GM12872 (cell line): Measurements from ENCODE around the gene GRIA4.

Source experiments
- TF ChIP-seq, protein P1 (sequence below): IDR thresholded peaks from 3 replicates; pipeline ENCODE4 v1.5.1; 2011; ENCODE audit warnings: low read depth, mild to moderate bottlenecking, low read length, moderate library complexity; ENCODE audit not compliant: insufficient read depth

GRIA4 gene

DNA sequence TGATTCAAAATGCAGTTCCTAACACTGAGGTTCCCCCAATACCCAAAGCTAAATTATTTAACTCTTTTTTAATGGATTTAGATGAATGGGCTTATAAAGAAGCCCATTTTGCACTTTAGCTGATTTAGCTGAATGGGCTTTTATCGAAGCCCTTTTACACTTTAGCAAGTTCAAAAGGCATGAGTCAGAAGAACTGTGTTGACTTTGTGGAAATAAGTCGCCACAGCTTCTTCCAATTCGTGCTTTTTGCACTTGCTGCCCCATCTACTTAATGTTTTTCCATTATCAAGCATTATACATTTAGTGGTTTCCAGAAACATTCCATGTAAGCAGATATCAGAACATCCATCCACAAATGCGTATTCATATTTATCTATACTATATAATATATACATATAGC, 20.5 kb upstream of the GRIA4 start:
- TF ChIP-seq, protein P1, sequence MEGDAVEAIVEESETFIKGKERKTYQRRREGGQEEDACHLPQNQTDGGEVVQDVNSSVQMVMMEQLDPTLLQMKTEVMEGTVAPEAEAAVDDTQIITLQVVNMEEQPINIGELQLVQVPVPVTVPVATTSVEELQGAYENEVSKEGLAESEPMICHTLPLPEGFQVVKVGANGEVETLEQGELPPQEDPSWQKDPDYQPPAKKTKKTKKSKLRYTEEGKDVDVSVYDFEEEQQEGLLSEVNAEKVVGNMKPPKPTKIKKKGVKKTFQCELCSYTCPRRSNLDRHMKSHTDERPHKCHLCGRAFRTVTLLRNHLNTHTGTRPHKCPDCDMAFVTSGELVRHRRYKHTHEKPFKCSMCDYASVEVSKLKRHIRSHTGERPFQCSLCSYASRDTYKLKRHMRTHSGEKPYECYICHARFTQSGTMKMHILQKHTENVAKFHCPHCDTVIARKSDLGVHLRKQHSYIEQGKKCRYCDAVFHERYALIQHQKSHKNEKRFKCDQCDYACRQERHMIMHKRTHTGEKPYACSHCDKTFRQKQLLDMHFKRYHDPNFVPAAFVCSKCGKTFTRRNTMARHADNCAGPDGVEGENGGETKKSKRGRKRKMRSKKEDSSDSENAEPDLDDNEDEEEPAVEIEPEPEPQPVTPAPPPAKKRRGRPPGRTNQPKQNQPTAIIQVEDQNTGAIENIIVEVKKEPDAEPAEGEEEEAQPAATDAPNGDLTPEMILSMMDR = no peak

DNA sequence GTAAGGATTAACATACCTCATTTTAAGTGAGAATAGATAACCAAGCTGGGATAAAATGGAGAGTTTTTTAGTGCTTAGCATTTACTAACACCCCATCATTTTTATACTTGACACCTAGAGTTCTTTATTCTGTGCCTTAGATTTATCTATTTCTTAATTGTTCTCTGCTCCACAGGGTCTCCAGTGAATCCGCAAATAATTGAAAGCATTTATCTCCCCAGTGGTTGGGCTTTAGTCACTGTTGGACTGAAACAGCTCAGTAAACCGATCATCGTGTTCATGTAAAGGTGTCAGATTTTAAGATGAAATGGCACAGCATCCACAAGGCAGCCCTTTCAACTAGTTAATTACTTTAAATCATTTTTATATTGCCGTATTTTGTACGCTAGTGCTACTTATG, 17.8 kb upstream of the GRIA4 start:
- TF ChIP-seq, protein P1 = no peak

DNA sequence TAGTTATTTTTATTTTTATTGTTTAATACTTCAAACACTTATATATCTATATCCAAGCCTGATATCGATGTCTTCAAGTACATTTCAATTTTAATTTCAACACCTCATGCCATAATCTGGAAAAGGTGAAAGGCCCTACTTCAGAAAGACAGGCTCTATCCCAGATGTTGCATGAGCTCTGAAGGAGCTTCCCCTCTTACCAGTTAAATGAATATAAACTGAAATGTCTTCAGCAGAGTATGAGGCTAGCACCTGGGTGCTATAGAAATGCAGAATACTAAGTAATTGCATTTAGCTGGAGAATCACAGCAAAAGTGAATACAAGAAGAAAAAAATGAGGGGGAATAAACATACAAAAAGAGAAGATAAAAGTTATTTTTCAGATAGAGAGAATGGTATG, 11.5 kb upstream of the GRIA4 start:
- TF ChIP-seq, protein P1 = no peak

DNA sequence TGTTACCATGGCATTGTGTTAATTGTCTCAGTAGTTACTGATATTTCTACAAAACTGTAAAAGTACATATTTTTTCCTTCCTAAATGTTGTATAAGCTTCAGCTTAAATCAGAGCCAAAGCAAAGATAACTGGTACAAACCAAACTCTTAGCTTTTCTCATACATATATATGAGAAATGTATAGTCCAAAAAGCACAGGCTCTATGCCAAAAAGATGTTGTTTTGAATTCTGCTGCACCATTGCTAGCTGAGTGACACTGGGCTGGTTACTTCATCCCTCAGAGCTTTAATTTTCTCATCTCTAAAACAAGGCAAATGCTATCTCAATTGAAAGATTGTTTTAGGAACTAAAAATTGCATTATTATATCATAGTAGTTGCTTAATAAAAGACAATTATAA, 6.7 kb upstream of the GRIA4 start:
- TF ChIP-seq, protein P1 = no peak

DNA sequence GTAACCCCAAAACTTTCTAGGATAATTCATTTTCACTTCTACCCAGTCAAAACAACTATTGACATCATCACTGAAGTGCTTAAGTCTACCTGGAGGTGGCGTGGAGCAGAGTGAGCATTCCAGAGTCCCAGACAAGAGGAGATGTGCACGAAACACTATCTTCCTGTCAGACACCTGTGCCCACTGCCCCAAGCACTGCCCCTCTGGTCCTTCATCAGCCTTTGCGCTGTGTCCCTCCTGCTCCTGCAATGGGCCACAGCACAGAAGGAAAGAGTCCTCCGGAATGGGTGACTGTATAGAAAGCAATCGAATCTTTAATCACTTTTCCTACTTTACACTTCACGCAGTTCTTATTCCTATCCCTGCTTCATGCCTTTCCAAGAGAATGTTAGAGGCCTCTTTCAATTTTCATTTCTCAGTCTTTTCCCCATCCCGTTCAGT, 512 bp upstream of the GRIA4 start:
- TF ChIP-seq, protein P1 = peak; percentile 53

DNA sequence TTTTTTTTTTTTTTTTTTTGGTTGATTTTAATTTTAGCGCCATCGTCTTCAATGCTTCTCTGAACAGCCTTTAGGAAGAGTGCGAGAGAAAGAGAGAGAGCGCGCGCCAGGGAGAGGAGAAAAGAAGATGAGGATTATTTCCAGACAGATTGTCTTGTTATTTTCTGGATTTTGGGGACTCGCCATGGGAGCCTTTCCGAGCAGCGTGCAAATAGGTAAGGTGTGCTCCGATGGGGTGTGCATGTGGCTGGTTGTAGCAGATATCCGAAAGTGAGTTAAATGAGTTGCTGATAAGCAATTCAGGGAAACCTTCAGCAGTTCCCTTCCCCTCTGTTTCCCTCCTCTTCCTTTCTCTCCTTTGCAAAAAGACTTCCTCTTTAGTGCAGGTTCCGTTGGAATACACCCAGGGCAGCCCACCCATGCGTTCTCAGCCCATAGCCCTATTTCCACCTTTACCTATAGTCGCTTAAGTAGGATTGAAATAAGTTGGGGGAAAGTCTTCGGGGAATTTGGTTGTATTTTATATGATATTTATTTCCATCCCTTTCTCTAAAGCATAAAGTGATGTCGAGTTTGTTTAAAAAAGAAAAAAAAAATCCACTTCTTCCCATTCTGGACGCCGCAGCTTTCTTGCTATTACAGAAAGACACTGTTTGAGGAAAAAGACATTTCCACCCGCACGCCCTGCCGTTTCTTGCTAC, 1.1 kb downstream of the GRIA4 start:
- TF ChIP-seq, protein P1 = no peak

DNA sequence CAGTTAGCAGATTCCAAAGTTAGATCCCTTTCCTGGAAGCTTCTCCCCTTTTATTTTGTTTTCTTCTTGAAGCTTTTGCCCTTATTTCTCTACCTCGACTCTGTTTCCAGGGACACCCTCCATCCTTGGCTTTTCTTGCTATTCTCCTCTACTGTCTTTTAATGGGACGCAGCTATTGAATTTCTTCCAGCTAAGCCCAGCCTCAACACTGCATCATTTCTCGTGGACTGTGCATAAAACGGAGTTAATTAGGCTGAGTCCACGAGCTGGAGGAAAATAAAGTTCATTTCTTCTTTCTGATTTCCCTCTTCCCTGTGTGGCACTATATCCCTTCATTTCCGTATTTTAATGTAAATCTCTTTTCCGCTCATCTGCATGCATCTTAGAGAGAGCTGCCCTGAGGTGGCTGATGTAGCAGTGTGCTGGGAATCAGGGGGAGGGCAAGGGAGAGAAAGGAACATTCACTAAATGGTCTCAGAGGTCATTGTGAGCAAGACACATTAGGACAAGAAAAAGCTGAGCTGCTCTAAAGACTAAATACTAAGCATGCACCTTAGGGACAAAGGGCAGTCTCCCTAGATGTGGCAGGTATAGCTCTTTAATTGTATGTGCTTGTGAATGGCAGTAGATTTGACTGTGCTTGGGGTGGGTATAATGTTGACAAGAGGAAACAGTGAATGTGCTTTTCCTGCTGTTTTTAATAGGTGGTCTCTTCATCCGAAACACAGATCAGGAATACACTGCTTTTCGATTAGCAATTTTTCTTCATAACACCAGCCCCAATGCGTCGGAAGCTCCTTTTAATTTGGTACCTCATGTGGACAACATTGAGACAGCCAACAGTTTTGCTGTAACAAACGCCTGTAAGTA, 1.9 kb downstream of the GRIA4 start:
- TF ChIP-seq, protein P1 = no peak
